ENCODE measurements around the gene TINAG. TPM values are rescaled to one million over a fixed set of nuclear protein-coding genes. Genes with fewer than 3 reads are reported as not detected.

Gene TINAG
- total RNA-seq, 2 experiments from 2014 or later = not detected

GRCh38 chr6:54428431-54428830 is 120.2 kb downstream of the TINAG start:
- H3K36me3 Mint-ChIP-seq = no peaks in the 10 kb centered on the region
- peaks cover 2% of the 10 kb centered on the region for H3K9me3 Mint-ChIP-seq
- H3K27ac Mint-ChIP-seq = no peak overlapping the region
- no peak overlapping the region for H3K4me3 Mint-ChIP-seq
- no peaks in the 10 kb centered on the region for H3K4me1 Mint-ChIP-seq
- no peak for DNase-seq
- no peaks in the 10 kb centered on the region for H3K27me3 Mint-ChIP-seq

- H3K36me3 Mint-ChIP-seq = no peaks in the 10 kb centered on the region
- no peaks in the 10 kb centered on the region for H3K27me3 Mint-ChIP-seq
- no peaks in the 10 kb centered on the region for H3K4me1 Mint-ChIP-seq
- no peaks in the 10 kb centered on the region for H3K9me3 Mint-ChIP-seq
- no peak for DNase-seq
- no peak overlapping the region for H3K27ac Mint-ChIP-seq
- H3K4me3 Mint-ChIP-seq = no peak overlapping the region
Measured at GRCh38 chr6:54431466-54431865, 123.2 kb downstream of the TINAG start.

Other genes starting within 250 kb of the TINAG start
- gene MLIP, start 197.0 kb upstream of the TINAG start, total RNA-seq = not detected

All from activated naive CD8-positive, alpha-beta T cell treated with anti-CD3 and anti-CD28 coated beads for 36 hours (primary cell).